Central memory CD4-positive, alpha-beta T cell (primary cell): ENCODE data around the gene GAA.

Experiments used
- DNase-seq: peaks from one replicate; pipeline ENCODE4 v3.0.0; 2022
- total RNA-seq, 3 experiments: gene quantifications; one replicate each; lab custom pipeline; 2026; lab: John Stamatoyannopoulos, UW

GAA gene
- total RNA-seq, result 11.2 to 36.7 (median 34.1) reads per million in 3 experiments

DNA sequence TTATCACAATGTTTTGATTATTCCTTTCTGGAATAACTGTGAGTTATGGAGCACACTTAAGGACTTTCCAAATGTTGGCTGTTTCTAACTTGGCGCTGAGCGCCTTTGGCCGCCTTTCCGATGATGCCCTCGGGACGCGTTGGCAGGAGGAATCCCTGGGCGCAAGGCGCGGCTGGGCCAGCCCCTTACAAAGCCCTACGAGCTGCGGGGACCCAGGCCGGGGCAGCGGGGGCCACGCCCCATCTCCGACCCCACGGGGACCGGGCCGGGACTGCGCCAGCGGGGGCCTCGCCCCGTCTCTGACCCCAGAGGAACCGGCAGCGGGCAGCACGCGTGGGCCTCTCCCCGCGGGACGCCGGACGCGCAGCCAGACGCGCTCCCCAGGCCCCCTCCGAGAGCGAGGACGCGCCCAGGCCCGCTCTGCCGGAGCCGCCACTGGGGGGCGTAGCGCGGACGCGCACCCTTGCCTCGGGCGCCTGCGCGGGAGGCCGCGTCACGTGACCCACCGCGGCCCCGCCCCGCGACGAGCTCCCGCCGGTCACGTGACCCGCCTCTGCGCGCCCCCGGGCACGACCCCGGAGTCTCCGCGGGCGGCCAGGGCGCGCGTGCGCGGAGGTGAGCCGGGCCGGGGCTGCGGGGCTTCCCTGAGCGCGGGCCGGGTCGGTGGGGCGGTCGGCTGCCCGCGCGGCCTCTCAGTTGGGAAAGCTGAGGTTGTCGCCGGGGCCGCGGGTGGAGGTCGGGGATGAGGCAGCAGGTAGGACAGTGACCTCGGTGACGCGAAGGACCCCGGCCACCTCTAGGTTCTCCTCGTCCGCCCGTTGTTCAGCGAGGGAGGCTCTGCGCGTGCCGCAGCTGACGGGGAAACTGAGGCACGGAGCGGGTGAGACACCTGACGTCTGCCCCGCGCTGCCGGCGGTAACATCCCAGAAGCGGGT is at the start of gene GAA:
Gene GAA, plus strand, starts transcription at position 571 of the 935 bp plus-strand sequence. CDS start 3,006 bp downstream, outside the sequence.
- DNase-seq, result peak; percentile 89

DNA sequence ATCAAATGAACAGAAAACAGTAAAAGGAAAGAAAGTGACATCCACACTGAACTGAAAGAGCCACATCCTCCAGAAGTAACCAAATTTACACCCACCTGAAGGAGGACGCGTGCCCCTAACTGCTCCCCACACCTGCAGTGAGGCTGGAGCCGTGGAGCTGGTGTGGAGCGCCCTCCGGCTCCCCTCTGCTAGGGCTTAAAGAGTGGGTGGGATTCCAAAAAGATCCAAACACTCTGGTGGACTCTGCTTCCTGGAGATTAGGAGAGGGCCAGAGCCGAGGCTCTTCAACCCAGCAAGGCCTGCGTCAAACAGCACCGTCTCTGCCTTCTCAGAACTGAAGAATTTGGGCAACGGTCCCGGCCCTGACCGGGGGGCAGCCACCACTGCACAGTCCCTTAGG is 49.7 kb upstream of the GAA start:
- DNase-seq, result no peak

DNA sequence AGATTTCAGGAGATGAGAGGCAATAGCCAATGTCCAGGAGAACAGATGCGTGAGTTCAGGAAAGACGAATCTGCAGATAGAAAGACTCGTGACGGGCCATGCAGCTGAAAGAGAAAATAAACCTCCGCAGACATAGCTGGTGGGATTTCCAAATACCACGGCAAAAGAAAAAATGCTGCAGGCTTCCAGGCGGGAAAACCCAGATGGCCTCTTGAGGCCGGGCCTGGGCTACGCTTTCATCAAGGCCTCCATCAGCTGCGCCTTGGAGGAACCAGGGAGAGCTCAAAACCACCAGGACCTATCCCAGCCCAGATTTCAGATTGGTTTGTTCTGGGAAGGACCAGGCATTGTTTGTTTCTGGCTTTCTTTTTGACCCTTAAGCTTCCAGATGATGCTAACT is 48.3 kb upstream of the GAA start:
- DNase-seq, result no peak

DNA sequence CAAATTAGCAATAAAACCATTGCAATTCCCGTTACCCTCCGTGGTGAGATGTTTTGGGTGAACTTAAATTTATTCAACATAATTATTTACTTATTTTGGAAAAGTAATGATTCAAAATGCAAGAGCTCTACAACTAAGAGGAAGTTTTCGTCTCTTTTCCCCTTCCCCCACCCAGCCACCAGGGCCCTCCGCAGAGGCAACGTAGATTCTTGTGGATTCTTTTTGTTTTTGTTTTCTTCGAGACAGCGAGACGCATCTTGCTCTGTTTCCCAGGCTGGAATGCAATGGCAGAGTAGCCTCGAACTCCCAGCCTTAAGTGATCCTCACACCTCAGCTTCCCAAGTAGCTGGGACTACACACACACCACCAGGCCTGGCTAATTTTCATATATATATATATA is 45.8 kb upstream of the GAA start:
- DNase-seq, result no peak

DNA sequence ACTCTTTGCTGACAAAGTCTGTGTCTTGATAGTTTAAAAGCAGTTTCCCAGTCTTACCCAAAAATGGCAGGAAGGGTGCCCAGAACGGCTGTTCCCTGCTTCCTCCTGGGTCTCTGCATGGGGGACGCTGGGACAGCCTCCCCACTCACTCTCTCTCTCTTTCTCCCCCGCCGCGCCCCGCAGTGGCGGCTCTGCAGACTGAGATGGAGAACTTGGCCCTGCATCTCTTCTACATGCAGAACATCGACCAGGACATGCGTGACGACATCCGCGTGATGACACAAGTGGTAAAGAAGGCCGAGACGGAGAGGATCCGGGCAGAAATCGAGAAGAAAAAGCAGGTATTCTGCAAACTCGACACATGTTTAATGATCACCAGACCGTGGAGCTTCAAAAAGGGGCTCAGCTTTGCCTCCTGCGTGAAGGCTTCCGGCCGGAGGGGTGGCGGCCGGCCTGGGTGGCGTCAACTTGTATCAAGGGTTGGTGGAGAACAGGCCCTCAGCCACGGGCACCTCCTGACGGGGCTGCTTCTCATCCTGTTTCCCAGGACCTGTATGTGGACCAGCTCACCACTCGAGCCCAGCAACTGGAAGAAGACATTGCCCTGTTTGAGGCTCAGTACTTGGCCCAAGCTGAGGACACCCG is 42.9 kb upstream of the GAA start:
- DNase-seq, result no peak

GRCh38 chr17:80060644-80061043 is 40.7 kb upstream of the GAA start:
- no peak for DNase-seq

- DNase-seq, result no peak
Measured at GRCh38 chr17:80061421-80061820, 40.0 kb upstream of the GAA start.

- no peak for DNase-seq
Measured at GRCh38 chr17:80063830-80064585, 37.4 kb upstream of the GAA start.

GRCh38 chr17:80064696-80065095 is 36.7 kb upstream of the GAA start:
- DNase-seq, result no peak

- DNase-seq, result no peak
Measured at GRCh38 chr17:80065478-80066170, 35.8 kb upstream of the GAA start.

DNA sequence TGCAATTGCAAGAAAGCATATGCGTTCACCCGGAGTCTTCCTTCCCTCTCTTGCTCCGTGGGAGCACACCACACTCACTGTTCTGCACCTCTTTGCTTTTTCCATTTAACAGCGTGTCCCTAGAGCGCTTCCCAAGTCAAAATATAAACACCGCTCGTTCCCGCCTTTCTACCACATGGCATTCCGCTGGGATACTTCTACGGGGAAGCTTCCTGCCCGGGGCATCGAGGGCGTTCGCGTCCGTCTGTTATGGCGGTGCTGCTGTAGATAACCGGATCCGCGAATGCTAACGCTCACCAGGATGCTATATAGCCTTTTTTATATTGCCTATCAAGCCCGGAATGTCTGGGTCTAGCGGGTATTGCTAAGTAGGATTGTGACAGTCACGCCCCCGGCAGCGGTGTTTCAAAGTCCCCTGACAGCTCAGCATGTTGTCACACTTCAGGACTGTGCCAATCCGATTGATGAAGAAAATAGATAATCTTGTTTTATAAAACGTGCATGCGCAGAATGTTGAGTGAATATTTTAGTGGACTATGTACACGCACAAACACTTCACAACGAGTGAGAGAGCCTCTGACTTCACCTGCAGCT is 33.9 kb upstream of the GAA start:
- DNase-seq, result no peak

DNA sequence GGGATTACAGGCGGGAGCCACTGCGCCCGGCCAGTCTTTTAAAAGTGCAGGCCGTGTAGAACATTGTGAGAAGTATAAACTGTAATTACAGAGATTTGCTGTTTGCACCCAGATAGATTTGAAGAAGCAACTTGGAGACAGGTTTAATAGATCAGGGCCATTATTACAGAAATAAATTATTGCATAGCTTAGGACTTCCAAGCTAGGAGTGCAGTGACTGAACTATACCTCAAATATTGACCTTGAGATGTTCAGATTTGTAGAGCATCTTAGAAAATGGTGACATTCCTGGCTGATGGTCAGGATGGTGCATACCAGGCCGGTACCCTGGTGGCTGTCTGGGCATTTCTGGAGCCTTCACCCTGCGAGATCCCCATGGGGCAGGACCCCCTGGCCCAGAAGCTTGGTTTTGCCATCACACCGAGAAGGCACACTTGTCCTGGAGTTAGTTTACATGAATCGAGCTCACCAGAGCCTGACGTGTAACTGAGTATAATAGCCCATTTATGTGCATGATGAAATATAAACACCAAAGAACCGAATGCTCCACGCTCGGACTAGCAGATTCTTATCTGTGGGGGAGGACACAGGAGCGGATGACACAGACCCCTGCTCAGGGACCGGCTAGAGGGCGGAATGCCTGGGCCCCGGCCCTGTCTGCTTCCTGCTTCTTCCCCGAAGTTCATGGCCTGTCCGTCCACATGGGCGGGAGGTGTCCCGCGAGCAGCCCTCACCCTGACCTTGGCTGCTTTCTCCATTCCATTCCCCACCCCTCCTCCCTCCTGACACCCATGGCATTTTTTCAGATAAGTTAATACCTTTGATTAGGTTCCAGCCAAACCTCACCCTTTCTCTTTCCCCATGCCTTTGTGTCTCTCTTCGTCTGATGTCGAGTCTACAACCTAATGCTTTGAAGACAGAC is 32.8 kb upstream of the GAA start:
- DNase-seq, result no peak

GRCh38 chr17:80070375-80071115 is 30.8 kb upstream of the GAA start:
- DNase-seq, result no peak

DNA sequence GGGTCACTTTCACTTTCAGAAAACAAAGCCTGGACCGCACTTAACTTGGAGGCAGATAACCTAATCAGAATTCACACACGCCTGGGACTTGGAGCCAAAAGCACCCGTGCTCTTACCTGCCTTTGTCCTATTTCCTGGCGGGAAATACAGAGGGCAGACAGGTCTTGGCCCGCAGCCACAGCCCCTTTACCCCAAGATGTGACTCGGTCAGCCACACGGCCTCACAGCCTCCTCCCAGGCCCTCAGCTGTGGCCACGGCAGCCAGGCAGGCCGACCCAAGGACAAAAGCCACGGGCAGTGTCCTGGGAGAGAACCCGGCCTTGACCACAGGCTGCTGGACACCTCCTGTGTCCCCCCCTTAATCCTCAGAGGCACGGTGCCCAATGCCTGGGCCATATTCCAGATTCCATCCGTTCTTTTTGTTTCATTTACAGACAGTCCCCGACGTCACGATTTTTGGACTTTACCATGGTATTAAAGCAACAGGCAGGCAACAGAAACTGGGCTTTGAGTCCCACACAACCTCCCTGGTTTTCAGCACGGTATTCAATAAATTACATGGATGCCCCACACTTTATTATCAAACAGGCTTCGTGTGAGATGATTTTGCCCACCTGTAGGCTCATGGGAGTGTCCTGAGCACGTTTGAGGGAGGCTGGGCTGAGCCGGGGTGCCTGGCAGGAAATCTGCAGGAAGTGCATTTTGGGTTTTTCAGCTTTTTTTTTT is 30.1 kb upstream of the GAA start:
- DNase-seq, result no peak

DNA sequence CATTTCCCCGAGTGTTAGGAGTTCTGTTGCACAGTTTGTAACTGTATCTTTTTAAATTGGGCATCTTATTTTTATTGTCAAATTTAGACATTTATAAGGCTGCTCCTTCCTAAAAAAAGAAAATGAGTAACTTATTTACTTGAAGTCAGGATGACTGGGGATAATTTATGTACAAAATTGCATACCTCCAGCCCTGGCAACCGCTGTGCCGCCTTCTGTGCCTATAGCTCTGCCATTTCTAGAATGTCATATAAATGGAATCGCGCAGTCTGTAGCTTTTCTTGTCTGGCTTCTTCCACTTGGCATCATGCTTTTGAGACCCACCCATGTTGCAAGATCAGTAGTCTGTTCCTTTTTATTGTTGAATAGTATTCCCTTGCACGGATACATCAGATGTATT is 29.0 kb upstream of the GAA start:
- no peak for DNase-seq

DNA sequence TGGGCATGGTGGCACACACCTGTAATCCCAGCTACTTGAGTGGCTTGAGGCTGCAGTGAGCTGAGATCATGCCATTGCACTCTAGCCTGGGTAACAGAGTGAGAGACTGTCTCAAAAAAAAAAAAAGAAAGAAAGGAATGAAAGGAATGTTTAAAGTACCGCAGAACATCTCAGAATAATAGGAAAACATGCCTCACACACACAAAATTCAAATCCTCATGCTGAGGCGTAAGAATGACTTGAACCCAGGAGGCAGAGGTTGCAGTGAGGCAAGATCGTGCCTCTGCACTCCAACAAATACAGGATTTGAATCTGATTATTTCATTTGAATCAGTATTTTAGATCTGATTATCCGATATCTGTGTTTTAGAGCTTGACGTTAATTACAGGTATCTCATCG is 21.3 kb upstream of the GAA start:
- DNase-seq, result no peak

GRCh38 chr17:80081596-80081995 is 19.8 kb upstream of the GAA start:
- DNase-seq, result no peak

DNA sequence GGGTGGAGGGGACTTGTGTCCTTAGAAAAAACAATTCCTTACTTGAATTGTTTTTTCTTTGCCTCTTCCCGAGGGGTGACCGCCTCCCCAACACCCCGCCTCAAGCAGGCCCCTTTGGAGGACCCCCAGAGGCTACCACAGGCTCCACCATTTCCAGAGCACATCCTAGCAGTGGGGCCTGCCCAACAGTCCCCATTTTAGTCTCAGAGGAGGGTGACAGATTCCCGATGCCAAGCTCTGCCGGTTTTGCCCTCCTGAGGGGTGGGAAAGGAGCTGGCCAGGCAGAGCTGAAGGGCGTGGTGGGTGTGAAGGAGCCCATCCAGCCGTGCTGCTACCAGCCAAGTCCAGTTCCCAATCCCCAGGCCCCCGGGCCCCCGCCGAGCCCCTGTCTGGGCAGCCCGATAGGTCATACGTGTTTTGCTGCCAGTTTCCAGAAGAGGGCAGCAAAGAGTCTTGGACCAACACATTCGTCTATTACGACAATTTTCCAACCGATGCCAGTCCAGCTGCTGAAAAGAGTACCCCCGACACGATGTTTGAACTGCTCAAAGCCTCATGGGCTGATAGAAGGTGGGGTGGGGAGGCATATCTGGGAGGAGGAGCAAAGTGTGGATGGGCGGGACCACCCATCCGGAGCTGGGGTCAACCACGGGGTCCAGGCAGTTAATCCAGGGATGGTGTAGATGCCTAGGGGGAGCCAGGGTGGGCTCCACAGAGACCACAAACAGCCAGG is 18.8 kb upstream of the GAA start:
- DNase-seq, result peak; percentile 58

GRCh38 chr17:80083136-80083661 is 18.2 kb upstream of the GAA start:
- DNase-seq, result no peak
